Esophagus muscularis mucosa (tissue), 3 donors: ENCODE results near the gene RGMB.

ENCODE experiments used
- CTCF ChIP-seq, 3 experiments: fragments of 200-600 bp in 2 of 3; fragments of 450-650 bp in 1 of 3; sonication (generic) in 2 of 3; IDR thresholded peaks; one replicate each; pipeline ENCODE4 v1.5.1; 2017 to 2019; ENCODE audit warnings: antibody characterized with exemption in 3 of 3, mild to moderate bottlenecking in 2 of 3, moderate library complexity in 1 of 3
- EP300 ChIP-seq: sonication (generic); formaldehyde crosslinking; IDR thresholded peaks from one replicate; pipeline ENCODE4 v1.6.1; 2017; ENCODE audit warnings: antibody characterized with exemption

- TF ChIP-seq CTCF (IDR thresholded peaks at IDR 0.05) (no peak), EP300 (no peak)
Measured at GRCh38 chr5:98763001-98763630, 10.3 kb upstream of the RGMB start.
